Activated CD8-positive, alpha-beta memory T cell treated with anti-CD3 and anti-CD28 coated beads, Interleukin-2, amount 50 U/mL, for 24 hours (primary cell): Measurements from ENCODE around the gene ST6GALNAC6.

Experiments
- DNase-seq: peaks from one replicate; pipeline ENCODE4 v3.0.0-alpha.2; 2020; ENCODE audit errors: extremely low read depth

Gene ST6GALNAC6, protein sequence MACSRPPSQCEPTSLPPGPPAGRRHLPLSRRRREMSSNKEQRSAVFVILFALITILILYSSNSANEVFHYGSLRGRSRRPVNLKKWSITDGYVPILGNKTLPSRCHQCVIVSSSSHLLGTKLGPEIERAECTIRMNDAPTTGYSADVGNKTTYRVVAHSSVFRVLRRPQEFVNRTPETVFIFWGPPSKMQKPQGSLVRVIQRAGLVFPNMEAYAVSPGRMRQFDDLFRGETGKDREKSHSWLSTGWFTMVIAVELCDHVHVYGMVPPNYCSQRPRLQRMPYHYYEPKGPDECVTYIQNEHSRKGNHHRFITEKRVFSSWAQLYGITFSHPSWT

DNA sequence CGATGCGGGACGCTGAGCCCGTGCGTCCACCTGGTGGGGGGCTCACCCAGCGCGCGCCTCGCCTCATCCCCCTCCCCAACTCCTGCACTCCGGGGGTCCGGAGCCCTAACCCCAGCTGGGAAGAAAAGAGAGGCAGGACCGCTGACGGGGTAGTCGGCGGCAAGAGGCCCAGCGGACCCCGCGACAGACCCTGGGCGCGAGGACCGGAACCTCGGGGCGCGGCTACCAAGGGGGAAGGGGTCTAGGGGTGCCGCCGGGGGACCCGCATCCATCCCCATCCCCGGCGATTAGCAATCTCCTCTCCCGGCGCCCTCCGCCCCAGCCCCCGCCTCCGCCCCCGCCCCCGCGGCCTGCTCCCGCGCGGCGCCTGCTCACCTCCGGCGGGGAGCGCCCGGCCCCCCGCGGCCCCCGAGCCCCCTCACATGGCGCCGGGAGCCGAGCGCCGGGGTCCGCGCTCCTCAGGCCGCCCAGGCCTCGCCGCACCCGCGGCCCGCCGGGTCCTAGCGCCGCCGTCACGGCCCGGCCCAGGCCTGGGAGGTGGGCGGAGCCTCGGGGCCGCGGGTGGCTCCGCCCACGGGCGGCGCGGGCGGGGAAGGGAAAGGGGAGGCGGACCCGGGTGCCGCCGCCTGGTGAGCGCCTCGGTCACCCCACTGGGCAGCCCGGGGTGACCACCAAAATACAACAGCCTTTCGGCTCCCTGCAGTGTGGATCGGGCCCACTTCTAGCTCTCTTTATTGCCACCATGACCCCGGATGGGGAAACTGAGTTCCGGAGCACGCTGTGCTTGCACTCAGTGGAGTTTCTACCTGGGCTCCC is at the start of gene ST6GALNAC6:
Gene ST6GALNAC6 (minus strand): TSS at position 476 of the 816 bp plus-strand sequence. CDS start 1,622 bp downstream, outside the sequence.
- no peak for DNase-seq

DNA sequence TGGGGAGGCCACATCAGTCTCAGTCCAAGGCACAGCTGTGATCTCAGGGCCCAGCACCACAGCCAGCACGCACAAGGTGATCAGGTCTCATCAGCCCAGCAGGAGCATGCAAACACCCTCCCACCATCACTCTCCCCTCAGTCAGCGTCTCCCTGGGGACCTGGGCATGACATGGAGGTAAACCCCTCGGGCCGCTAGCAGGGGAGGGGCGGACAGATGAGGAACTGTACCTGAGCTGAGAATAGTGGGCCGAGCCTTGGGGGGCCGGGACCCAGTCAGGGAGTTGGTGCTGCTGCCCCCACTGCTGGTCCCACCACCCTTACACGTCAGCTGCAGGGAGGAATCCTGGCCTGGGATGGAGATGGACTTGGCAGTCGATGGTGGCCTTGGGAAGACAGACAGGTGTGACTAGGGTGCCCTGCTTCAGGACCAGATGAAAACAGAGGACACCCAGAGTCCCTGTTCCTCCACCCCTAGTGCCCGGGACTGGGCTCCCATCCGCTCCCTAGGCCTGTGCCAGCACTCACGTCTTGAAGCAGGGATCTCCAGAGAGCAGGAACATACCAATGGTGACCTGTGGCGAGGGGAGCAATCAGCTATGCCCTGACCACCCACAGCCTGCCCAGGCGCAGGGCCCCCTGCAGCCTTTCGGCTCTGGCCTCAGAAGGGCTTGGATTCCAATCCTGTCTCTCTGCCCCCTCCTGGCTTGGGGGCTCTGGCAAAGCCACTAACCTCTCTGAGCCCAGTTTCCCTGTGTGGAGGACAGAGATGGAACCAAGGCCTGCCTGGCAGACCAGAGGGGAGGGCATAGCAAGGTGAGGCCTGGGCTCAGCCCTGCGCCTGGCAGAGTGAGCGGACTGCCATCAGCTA is 48.7 kb upstream of the ST6GALNAC6 start:
- no peak for DNase-seq

DNA sequence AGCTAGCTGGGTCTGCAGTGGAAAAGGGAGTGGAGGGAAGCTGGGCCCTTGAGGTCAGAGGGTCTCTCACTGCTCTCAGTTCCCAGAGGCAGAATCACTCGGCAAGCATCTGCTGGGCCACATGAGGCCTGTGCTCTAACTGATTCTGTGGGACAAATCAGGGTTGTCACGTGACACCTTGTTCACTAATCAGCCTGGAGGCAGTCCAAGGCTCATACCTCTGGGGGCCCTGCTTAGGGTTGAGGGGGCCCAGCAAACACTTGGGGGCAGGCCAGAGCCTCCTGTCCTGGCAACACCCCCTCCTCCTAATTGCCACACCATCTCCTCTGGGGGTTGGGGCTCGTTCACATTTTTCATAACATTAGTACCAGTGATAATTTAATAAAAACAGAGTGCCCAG is 47.3 kb upstream of the ST6GALNAC6 start:
- DNase-seq = no peak

DNA sequence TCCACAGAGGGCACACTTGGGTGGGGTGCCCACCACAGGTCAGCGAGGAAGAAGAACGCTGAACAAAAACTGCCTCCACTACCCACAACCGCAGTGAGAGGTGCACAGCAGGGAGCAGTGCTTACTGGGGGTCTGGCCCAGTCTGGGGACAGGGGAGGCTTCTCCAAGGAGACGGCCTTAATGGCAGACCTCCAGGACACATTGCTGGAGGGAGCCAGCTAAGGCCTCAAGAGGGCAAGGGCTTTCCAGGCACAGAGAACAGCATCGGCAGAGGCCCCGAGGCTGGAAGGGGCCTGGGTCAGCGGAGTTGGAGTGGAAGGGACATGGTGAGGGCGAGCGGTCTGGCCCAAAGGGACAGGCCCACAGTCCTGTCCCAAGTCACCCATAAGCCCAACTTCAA is 46.5 kb upstream of the ST6GALNAC6 start:
- DNase-seq = no peak

DNA sequence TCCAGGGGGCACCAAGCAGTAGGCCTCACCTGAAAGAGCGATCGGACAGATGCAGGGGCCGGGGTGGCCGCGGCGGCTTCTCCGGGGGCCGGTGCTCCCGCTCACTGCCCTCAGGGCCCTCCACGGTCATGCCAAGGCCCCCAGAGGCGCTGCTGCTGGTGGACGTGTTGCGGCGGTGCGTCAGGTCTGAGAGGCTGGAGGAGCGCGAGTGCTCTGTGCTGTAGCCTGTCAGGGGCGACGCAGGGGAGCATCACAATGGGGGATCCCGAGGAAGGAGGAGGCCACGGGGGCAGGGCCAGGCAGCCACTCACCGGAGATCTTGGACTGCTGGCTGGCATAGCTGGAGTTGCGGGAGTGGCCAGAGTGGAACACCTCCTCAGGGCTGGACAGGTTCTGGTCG is 45.9 kb upstream of the ST6GALNAC6 start:
- DNase-seq = no peak

DNA sequence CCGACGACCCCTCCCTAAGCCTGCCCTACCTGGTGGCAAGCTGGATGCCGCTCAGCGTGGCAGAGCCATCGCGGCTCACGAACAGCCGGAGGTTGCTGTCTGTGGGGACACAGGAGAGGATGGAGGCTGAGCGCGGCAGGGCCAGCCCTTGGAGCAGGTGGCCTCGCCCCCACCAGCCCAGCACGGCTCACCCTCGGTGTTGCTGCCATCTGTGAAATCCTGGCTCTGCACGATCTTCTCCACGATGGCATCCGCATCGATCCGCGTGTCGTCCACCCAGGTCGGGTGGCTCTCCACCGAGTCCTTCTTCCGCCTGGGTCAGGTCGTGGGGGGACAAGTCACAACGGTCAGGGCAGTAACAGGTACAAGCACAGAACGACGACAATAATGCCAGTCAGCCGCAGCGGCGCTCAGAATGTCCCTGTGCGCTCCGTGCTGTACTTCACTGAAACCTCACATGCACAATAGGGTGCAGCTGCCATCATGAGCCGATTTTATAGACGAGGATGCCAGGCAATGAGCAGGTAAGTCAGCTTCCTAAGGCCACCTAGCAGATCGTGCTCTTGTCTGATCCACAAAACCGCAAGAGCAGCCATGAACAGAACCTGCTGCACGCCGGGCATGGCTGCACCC is 45.3 kb upstream of the ST6GALNAC6 start:
- no peak for DNase-seq

DNA sequence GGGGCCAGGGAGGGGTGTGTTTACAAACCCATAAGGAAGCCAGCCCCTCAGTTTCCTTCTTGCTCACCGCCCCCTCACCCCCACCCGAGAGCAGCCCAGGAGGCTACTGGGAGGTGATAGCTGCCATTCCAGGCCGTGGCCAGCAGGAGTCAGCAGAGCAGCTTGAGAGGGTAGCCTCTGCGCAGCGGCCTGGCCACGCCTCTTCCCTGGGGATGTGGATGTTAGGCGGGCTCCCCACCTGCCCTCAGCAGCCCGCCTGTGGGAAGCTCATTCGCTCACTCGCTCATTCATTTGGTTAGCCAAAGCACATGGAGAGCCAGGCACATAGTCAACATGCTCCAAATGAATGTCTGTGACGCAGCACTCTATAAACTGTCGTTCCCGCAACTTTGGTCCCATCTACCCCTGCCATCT is 44.3 kb upstream of the ST6GALNAC6 start:
- peak; percentile 60 for DNase-seq

DNA sequence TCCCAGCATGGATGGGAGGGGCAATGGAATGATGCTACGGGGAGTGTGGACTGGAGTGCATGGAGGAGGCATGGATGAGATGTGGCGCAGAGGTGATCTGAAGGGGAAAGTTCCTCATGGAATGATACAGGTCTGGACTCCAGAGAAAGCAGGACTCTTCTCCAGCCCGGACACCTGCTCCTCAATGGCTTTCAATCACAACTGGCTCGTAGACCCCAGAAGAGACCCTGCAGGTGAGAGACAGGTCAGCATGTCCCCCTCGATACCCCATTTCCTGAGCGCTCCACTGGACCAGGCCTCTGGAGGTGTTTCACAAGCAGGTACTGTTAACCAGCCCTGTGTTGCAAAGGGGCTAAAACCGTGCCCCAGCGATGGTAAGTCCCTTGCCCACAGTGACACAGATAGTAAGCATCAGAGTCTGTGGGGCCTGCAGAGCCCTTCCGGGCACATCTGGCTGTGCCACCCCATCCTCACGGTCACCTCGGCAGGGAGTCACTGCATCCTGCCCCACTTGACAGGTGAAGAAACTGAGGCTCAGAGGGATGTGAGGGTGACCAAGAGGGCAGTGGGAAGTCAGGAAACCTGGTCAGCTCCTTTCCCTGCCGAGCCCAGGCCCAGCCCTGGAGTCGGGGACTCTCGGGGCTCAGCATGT is 43.7 kb upstream of the ST6GALNAC6 start:
- DNase-seq = no peak

DNA sequence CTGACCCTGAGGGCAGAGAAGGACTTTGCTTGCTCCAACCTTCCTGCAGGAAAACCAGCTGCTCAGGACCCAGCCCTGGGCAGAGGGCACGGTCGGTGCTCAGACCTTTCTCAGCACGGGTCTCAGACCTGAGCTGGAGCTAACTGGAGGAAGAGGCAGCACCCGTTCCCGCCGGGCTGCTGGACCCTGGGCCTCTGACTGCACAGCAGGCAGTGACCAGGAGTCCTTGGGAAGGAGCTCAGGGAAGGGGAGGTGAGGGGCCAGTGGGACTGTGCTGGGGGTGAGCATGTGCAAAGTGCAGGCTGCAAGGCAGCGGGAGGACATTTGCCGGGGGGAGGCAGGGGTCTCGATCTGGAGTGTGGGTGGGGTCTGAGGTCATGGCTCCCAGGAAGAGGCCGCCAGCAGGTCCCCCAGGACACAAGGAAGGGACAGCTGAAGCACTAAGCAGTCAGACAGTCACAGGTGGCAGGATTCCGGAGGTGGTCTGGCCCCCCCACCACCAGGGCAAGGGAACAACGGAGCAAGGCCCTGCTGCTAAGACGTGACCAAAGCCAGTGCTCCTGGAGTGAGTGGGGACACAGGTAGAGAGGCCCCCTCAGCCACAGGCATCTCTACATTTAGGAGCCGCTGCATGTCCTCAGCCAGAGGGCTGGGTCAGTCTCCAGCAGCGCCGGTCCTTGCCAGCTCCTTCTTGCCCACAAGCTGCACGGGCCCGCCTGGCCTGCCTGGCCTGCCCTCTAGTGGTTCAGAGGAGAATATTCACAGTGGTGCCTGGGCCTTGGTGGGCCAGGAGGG is 43.0 kb upstream of the ST6GALNAC6 start:
- no peak for DNase-seq

DNA sequence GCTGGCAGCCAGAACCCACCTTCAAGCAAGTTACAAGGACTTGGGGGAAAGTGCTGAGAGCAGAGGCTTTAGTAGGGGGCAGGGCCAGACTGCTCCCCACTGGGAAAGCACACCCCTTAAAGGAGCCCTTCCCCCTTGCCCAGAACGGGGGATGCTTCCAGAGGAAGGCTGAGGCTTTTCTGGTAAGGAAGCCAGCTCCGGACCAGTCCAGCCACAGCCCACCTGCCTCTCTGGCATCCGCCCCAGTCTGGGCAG is 42.5 kb upstream of the ST6GALNAC6 start:
- no peak for DNase-seq

DNA sequence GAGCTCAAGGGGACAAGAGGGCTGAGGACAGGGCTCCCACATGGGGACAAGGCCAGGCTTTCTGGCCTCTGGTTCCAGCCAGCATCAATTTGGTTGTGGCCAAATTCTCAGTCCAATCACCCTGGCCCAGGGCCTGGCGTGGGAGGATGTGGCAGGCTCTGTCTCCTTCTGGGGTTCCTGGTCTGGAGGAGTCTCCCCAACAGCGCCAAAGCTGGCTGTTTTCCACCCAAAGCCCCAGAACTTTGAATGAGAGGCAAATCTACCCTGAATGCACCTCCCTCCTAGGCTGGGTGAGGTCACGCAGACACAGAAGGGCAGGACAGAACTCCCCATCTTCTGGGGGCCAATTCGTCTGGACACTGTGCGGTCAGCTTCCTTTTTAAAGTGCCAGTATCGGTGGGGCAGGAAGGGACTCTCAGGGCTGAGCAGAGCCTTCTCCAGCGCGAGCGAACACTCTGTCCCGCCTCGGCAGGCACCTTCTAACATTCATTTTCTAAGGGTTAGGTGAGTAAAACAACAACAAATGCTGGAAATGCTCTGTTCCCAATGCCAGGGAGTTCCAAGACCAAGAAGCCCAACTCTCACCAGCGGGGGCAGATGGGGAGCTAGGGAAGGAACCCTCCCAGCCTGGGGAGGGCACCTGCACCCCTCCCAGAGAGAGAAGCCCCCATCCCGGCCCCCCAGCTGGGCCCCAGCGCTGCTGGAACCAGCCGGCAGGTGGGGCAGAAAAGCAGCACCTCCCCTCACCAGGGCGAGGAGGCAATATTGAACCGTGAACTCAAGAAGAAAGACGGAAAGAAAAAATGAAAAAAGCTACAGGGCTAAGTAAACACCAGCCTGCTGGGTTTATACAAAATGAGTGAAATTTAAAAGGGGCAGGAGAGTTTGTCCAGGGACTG is 41.9 kb upstream of the ST6GALNAC6 start:
- DNase-seq = no peak

DNA sequence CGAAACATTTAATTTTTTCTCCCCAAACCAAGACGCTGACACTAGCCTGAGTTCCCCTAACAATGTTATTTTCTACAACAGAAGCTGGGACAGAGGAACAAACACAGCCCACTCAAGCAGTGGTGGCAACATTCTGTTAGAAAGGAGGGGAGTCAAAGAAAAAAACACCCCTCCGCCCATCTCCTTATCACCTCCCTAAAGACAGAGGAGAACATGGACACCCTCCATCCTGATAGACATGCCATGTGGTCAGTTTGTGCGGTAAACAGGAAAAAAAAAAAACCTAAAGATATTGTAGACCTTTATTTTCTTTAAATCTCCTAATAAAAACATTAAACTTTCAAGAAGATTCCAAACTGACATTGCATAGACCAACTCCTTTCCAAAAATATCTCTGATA is 41.2 kb upstream of the ST6GALNAC6 start:
- DNase-seq = no peak

DNA sequence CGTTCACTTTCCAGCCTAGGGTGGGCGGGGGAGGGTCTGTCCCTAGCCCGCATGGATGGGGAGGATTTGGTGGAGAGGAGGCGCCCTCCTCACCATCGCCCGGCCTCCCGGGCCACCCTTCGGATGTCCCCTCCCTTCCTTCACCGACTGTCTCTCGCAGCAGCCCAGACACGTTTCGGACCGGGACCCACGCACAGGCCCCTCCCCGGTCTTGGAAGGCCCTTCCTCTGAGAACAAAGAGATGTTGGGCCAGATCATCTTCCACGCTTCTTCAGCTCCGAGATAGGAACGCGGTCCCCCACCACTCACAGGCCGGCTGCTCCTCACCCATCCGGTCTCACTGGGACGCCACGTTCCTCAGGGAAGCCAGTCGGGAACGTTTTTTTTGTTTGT is 38.9 kb upstream of the ST6GALNAC6 start:
- no peak for DNase-seq

DNA sequence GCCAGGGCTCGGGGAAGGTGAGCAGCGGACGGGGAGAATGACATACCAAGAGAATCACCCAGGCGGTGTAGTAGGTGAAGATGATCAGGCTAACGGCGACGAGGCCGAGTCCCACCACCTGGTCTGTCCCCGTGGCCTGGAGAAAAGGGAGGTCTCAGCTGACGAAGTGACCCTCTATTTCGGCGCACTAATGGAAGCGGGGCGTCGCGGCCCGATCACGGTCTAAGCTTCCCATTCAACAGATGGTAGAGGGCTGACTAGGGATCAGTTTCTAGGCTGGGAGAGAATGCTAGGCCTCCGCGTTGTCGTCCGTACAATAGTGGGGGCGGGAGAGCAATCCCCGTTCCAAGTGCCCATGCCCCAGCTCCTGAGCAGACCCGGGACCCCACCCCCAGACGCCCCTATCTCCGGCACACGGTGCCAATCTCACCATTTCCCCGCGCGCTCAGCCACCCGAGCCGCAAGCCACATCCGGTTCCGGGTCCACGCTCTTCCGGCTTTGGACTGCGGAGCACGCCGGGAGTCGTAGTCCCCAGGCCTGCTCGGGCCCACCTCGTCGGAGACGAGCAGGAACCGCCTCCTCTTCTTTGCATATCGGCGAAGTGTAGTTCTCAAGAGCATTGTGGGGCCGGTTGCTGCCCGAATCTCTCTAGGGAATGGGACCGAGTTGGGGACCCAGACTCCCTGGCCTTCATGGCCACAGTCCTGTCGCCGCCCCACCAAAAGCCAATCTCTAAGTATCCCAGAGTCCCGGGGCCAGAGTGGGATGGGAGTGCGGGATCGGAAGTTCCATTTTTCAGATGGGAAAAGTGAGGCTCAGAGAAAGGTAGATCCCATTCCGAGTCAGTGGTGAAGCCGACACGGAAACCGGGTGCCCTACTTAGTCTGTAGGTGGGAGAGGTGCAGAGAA is 38.2 kb upstream of the ST6GALNAC6 start, which contains the start of gene DPM2:
Gene DPM2 (minus strand): TSS at position 467 of the 910 bp plus-strand sequence. CDS start 34 bp downstream, at position 433.
- peak; percentile 59 for DNase-seq

DNA sequence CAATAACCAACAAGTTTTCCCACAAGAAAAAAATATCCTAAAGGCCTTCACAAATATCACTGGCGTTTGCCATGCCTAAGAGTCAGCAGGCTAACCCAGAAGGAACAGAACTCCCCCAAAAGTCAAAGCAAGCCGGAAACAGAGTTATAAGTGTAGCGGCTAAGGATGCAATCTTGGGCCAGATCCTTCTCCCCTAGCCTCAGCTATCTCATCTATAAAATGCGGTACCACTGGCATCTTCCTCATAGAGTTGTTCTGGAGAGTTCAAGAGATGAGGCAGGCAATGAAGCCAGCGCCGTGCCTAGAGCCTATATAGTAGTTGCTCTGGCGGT is 37.6 kb upstream of the ST6GALNAC6 start:
- DNase-seq = no peak

DNA sequence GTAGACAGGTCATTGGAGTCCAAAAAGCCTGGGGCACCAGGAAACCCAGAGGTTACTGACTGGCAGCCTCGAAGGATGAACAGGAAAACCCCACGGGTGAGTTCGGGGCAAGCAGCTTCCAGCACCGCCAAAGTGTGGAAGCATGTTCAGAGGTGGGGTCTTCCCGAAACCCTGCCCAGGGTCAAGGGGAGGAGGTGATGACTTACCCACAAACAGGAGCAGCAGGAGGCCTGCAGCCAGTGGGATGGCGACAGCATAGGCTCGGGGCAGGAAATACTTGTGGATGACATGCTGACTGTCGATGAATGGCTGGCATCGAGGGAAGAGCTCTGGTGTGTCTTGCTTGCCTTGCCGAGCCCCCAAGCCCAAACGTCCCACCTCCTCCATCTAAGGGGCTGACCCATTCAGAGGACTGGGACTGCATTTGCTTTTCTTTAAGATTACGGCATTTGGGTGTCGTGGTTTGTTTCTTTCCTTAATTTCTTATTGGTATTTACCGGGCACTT is 37.0 kb upstream of the ST6GALNAC6 start:
- no peak for DNase-seq

DNA sequence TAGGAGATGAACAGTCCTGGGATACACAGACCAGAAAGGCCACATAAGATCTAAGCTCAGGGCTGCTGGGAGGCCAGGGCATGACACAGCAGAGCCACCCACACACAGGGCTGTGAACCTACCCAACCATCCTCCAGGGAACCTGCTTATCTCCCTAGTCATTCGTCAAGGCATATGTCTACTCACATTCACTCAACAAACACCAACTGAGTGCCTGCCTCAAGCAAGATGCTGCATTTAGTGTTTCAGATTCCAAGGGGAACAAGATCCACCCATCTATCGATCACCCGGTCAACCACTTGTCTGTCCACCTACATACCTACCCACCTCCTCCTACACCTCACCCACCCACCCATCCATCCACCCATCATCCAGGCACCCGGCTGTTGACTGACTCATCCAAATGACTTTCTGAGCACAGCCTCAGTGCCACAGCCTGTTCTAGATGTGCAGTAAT is 36.4 kb upstream of the ST6GALNAC6 start:
- DNase-seq = no peak

DNA sequence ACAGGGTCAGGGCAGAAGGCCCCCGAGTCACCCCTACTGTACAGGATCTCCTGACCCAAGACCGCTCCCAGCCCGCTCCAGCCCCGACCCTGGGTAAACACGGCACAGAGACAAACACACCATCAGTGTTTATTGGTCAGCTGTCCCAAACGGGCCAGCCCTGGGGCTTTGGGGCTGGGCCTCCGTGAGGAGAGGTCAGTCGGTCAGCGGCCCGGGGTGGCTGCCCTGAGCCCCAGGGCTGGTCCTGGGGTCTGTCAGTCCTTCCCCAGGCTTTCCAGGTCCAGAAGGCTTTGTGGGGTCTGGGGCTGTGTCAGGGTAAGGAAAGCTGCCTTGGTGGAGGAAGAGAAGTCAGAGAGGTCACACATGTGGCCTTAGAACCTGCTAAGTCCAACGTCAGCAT is 35.6 kb upstream of the ST6GALNAC6 start:
- DNase-seq = no peak
